Peyer's patch (tissue), 4 donors: ENCODE results near the gene DUSP9. TPM values are rescaled to one million over a fixed set of nuclear protein-coding genes. Genes with fewer than 3 reads are reported as not detected.

Experiments used
- DNase-seq, 3 donors: peaks; one replicate each; pipeline ENCODE4 v3.0.0-alpha.2; 2017 to 2019
- H3K27ac ChIP-seq, 4 donors: fragments of 200-600 bp; sonication (generic); one replicate each; pipeline ENCODE4 v1.5.1; 2016 to 2019
- H3K27me3 ChIP-seq, 2 donors: fragments of 200-600 bp; sonication (generic); one replicate each; pipeline ENCODE4 v1.5.1; 2019
- H3K36me3 ChIP-seq, 3 donors: fragments of 200-600 bp; sonication (generic); one replicate each; pipeline ENCODE4 v1.5.1; 2016 to 2019
- H3K4me1 ChIP-seq, 4 donors: fragments of 200-600 bp; sonication (generic); one replicate each; pipeline ENCODE4 v1.5.1; 2016 to 2019
- H3K4me3 ChIP-seq, 4 donors: fragments of 200-600 bp; sonication (generic); 1 replicate in 3 of 4; 2 replicates in 1 of 4; pipeline ENCODE4 v1.5.1; 2016 to 2019; ENCODE audit warnings: mild to moderate bottlenecking in 1 of 4
- H3K9me3 ChIP-seq, 4 donors: fragments of 200-600 bp; sonication (generic); one replicate each; pipeline ENCODE4 v1.5.1; 2016 to 2019; ENCODE audit warnings: mild to moderate bottlenecking in 1 of 4
- CTCF ChIP-seq, 6 experiments: fragments of 450-650 bp in 4 of 6; fragments of 200-600 bp in 2 of 6; sonication (generic) in 1 of 6; IDR thresholded peaks; one replicate each; pipeline ENCODE4 v1.5.1; 2017 to 2019; ENCODE audit warnings: antibody characterized with exemption in 6 of 6, mild to moderate bottlenecking in 3 of 6, moderate library complexity in 1 of 6
- POLR2A ChIP-seq, 2 donors: fragments of 450-650 bp; IDR thresholded peaks; one replicate each; pipeline ENCODE4 v1.5.1; 2017; ENCODE audit warnings: antibody characterized with exemption in 2 of 2, mild to moderate bottlenecking in 2 of 2, moderate library complexity in 2 of 2
- total RNA-seq, 4 donors: library from RNA; depleted of rRNA; stranded (reverse); fragments of >200 nt; gene quantifications; one replicate each; pipeline ENCODE4 v1.1.0, GENCODE V29; 2016

DUSP9 gene
- total RNA-seq, 4 donors from 2014 or later, result not detected

- Histone ChIP-seq H3K4me3 (no peak overlapping the region), H3K36me3 (no peaks in the 10 kb centered on the region), H3K27me3 (peaks cover 0 to 6% of the 10 kb centered on the region in 2 donors), H3K27ac (no peak overlapping the region), H3K4me1 (peaks cover 0 to 11% (median 0%) of the 10 kb centered on the region in 4 donors), H3K9me3 (no peaks in the 10 kb centered on the region)
- DNase-seq, result peak; percentile 20 to 55 (median 49)
- TF ChIP-seq POLR2A (IDR thresholded peaks at IDR 0.05) (no peak), CTCF (IDR thresholded peaks at IDR 0.05) (peak in 4 of 6 experiments; percentile 27 to 34 (median 32))
These were observed 2.3 kb downstream of the DUSP9 start for GRCh38 chrX:153649178-153649914.

GRCh38 chrX:153649915-153650782 is 3.1 kb downstream of the DUSP9 start:
- Histone ChIP-seq H3K27ac (no peak overlapping the region), H3K9me3 (no peaks in the 10 kb centered on the region), H3K4me1 (peaks cover 0 to 11% (median 0%) of the 10 kb centered on the region in 4 donors), H3K27me3 (peaks cover 0 to under 1% of the 10 kb centered on the region in 2 donors), H3K4me3 (no peak overlapping the region), H3K36me3 (no peaks in the 10 kb centered on the region)
- TF ChIP-seq CTCF (IDR thresholded peaks at IDR 0.05), result no peak
- TF ChIP-seq POLR2A (IDR thresholded peaks at IDR 0.05), result no peak
- DNase-seq, result peak in 1 of 3 donors; percentile 34

- H3K4me3 ChIP-seq, result no peak overlapping the region
- H3K36me3 ChIP-seq, result no peaks in the 10 kb centered on the region
- no peaks in the 10 kb centered on the region for H3K9me3 ChIP-seq
- H3K27ac ChIP-seq, result no peak overlapping the region
- no peak for DNase-seq
- TF ChIP-seq POLR2A (IDR thresholded peaks at IDR 0.05), result no peak
- TF ChIP-seq CTCF (IDR thresholded peaks at IDR 0.05), result no peak
- H3K4me1 ChIP-seq, result peaks cover 0 to 11% (median 0%) of the 10 kb centered on the region in 4 donors
- H3K27me3 ChIP-seq, result no peaks in the 10 kb centered on the region
These were observed 4.0 kb downstream of the DUSP9 start for GRCh38 chrX:153650959-153651358.

GRCh38 chrX:153651540-153652079 is 4.6 kb downstream of the DUSP9 start:
- Histone ChIP-seq H3K4me1 (peaks cover 0 to 11% (median 0%) of the 10 kb centered on the region in 4 donors), H3K4me3 (no peak overlapping the region), H3K27me3 (no peaks in the 10 kb centered on the region), H3K9me3 (no peaks in the 10 kb centered on the region), H3K27ac (no peak overlapping the region), H3K36me3 (no peaks in the 10 kb centered on the region)
- DNase-seq, result peak in 1 of 3 donors; percentile 43
- TF ChIP-seq CTCF (IDR thresholded peaks at IDR 0.05) (peak in 1 of 6 experiments; percentile 30), POLR2A (IDR thresholded peaks at IDR 0.05) (no peak)

GRCh38 chrX:153653556-153653955 is 6.6 kb downstream of the DUSP9 start:
- Histone ChIP-seq H3K4me1 (no peaks in the 10 kb centered on the region), H3K27me3 (no peaks in the 10 kb centered on the region), H3K36me3 (no peaks in the 10 kb centered on the region), H3K4me3 (no peak overlapping the region), H3K27ac (no peak overlapping the region), H3K9me3 (no peaks in the 10 kb centered on the region)
- no peak for TF ChIP-seq CTCF (IDR thresholded peaks at IDR 0.05)
- TF ChIP-seq POLR2A (IDR thresholded peaks at IDR 0.05), result no peak
- DNase-seq, result no peak
